Measurements from ENCODE around the gene POGLUT2. TPM values are rescaled to one million over a fixed set of nuclear protein-coding genes. Genes with fewer than 3 reads are reported as not detected.

The POGLUT2 gene
- total RNA-seq, 2 donors from 2014 or later, result 16.0 to 18.1 TPM

GRCh38 chr13:102839462-102839861 lies 40.7 kb upstream of the POGLUT2 start:
- Histone ChIP-seq H3K9me3 (ENCODE audit: control insufficient read depth, low read length) (no peaks in the 10 kb centered on the region), H3K9ac (ENCODE audit: extremely low read depth, low read length, poor library complexity, severe bottlenecking) (no peak overlapping the region), H3K27me3 (ENCODE audit: control insufficient read depth, insufficient read depth, low read length, poor library complexity, severe bottlenecking) (no peaks in the 10 kb centered on the region), H3K4me1 (ENCODE audit: control insufficient read depth, insufficient read depth, low read length) (no peaks in the 10 kb centered on the region), H3K4me3 (ENCODE audit: low read length) (no peak overlapping the region), H3K27ac (ENCODE audit: low read depth, low read length) (no peak overlapping the region), H3K36me3 (ENCODE audit: control insufficient read depth, insufficient read depth, low read length) (peaks cover 14% of the 10 kb centered on the region)
- WGBS, 2 experiments (ENCODE audit: insufficient coverage in 1 of 2, insufficient read length in 1 of 2), result 93 to 100% methylated on average over 3 to 5 of the region's 5 CpGs
- no peaks in the 10 kb centered on the region for H3K9me3 Mint-ChIP-seq
- no peak for DNase-seq
- peaks cover under 1% of the 10 kb centered on the region for H3K4me1 Mint-ChIP-seq
- no peak overlapping the region for H3K4me3 Mint-ChIP-seq
- peaks cover 21% of the 10 kb centered on the region for H3K36me3 Mint-ChIP-seq (ENCODE audit: low read depth)
- no peak for TF ChIP-seq CTCF (conservative IDR thresholded peaks at IDR 0.05)
- H3K27me3 Mint-ChIP-seq (ENCODE audit: insufficient read depth), result no peaks in the 10 kb centered on the region
- no peak overlapping the region for H3K27ac Mint-ChIP-seq

GRCh38 chr13:102838982-102839381 lies 40.2 kb upstream of the POGLUT2 start:
- Histone ChIP-seq H3K27me3 (ENCODE audit: control insufficient read depth, insufficient read depth, low read length, poor library complexity, severe bottlenecking) (no peaks in the 10 kb centered on the region), H3K36me3 (ENCODE audit: control insufficient read depth, insufficient read depth, low read length) (peaks cover 14% of the 10 kb centered on the region), H3K4me3 (ENCODE audit: low read length) (no peak overlapping the region), H3K4me1 (ENCODE audit: control insufficient read depth, insufficient read depth, low read length) (no peaks in the 10 kb centered on the region), H3K9ac (ENCODE audit: extremely low read depth, low read length, poor library complexity, severe bottlenecking) (no peak overlapping the region), H3K9me3 (ENCODE audit: control insufficient read depth, low read length) (no peaks in the 10 kb centered on the region), H3K27ac (ENCODE audit: low read depth, low read length) (no peak overlapping the region)
- no peak overlapping the region for H3K27ac Mint-ChIP-seq
- TF ChIP-seq CTCF (conservative IDR thresholded peaks at IDR 0.05), result no peak
- H3K4me1 Mint-ChIP-seq, result no peaks in the 10 kb centered on the region
- H3K27me3 Mint-ChIP-seq (ENCODE audit: insufficient read depth), result no peaks in the 10 kb centered on the region
- no peak overlapping the region for H3K4me3 Mint-ChIP-seq
- 48% methylated on average over 4 of the region's 4 CpGs; no CpG with 5 or more reads in 1 of the 2 experiments for WGBS, 2 experiments (ENCODE audit: insufficient coverage in 1 of 2, insufficient read length in 1 of 2)
- no peaks in the 10 kb centered on the region for H3K9me3 Mint-ChIP-seq
- no peak for DNase-seq
- peaks cover 22% of the 10 kb centered on the region for H3K36me3 Mint-ChIP-seq (ENCODE audit: low read depth)

GRCh38 chr13:102838273-102838672 lies 39.5 kb upstream of the POGLUT2 start:
- no peak for TF ChIP-seq CTCF (conservative IDR thresholded peaks at IDR 0.05)
- Mint-ChIP-seq H3K36me3 (ENCODE audit: low read depth) (peaks cover 22% of the 10 kb centered on the region), H3K9me3 (no peaks in the 10 kb centered on the region), H3K27me3 (ENCODE audit: insufficient read depth) (no peaks in the 10 kb centered on the region), H3K4me3 (no peak overlapping the region), H3K4me1 (no peaks in the 10 kb centered on the region), H3K27ac (no peak overlapping the region)
- Histone ChIP-seq H3K4me3 (ENCODE audit: low read length) (no peak overlapping the region), H3K4me1 (ENCODE audit: control insufficient read depth, insufficient read depth, low read length) (no peaks in the 10 kb centered on the region), H3K27me3 (ENCODE audit: control insufficient read depth, insufficient read depth, low read length, poor library complexity, severe bottlenecking) (no peaks in the 10 kb centered on the region), H3K36me3 (ENCODE audit: control insufficient read depth, insufficient read depth, low read length) (peaks cover 14% of the 10 kb centered on the region), H3K9ac (ENCODE audit: extremely low read depth, low read length, poor library complexity, severe bottlenecking) (no peak overlapping the region), H3K9me3 (ENCODE audit: control insufficient read depth, low read length) (no peaks in the 10 kb centered on the region), H3K27ac (ENCODE audit: low read depth, low read length) (no peak overlapping the region)
- DNase-seq, result no peak
- 96 to 100% methylated on average over 1 of the region's 1 CpG for WGBS, 2 experiments (ENCODE audit: insufficient coverage in 1 of 2, insufficient read length in 1 of 2)

All from endodermal cell (in vitro differentiated cells).